ENCODE results near the gene LARGE1.
A peak's percentile ranks its signal among the peaks of the same experiment; 100 is the strongest.

LARGE1 gene

GRCh38 chr22:33402325-33402724 lies 518.0 kb downstream of the LARGE1 start:
- TF ChIP-seq CTCF (IDR thresholded peaks at IDR 0.05; ENCODE audit: unreplicated experiment in 3 of 3) = no peak
- H3K36me3 Mint-ChIP-seq (ENCODE audit: low read depth) = peaks cover 4% of the 10 kb centered on the region
- H3K4me1 Mint-ChIP-seq = peaks cover 4% of the 10 kb centered on the region
- no peaks in the 10 kb centered on the region for H3K9me3 Mint-ChIP-seq
- no peaks in the 10 kb centered on the region for H3K27me3 Mint-ChIP-seq (ENCODE audit: low read depth)
- H3K4me3 Mint-ChIP-seq = no peak overlapping the region
- no peak overlapping the region for H3K27ac Mint-ChIP-seq

GRCh38 chr22:33401291-33401690 lies 519.0 kb downstream of the LARGE1 start:
- Mint-ChIP-seq H3K4me3 (no peak overlapping the region), H3K36me3 (ENCODE audit: low read depth) (peaks cover 4% of the 10 kb centered on the region), H3K4me1 (peaks cover 4% of the 10 kb centered on the region), H3K27ac (no peak overlapping the region), H3K27me3 (ENCODE audit: low read depth) (no peaks in the 10 kb centered on the region), H3K9me3 (no peaks in the 10 kb centered on the region)
- no peak for TF ChIP-seq CTCF (IDR thresholded peaks at IDR 0.05; ENCODE audit: unreplicated experiment in 3 of 3)

DNA sequence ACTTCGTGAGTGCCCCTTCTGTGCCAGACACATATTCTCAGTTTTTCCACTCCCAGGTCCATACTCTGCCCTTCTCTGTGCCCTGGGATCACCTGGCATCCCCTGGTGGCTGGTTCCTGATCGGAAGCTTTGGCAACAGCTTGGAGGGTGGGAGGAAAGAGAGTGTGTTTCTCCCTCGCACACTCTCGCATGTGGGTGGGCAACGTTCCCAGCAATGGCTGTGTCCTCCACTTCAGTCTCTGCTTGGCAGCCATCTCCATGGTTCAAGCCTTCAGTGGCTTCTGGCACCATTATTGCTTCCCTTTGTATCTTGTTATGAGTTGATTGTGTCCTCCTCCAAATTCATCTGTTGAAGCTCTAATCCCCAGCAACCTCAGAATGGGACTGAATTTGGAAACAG lies 519.4 kb downstream of the LARGE1 start:
- Mint-ChIP-seq H3K4me1 (peaks cover 8% of the 10 kb centered on the region), H3K27me3 (ENCODE audit: low read depth) (no peaks in the 10 kb centered on the region), H3K36me3 (ENCODE audit: low read depth) (peaks cover 4% of the 10 kb centered on the region), H3K27ac (no peak overlapping the region), H3K9me3 (no peaks in the 10 kb centered on the region), H3K4me3 (no peak overlapping the region)
- no peak for TF ChIP-seq CTCF (IDR thresholded peaks at IDR 0.05; ENCODE audit: unreplicated experiment in 3 of 3)

DNA sequence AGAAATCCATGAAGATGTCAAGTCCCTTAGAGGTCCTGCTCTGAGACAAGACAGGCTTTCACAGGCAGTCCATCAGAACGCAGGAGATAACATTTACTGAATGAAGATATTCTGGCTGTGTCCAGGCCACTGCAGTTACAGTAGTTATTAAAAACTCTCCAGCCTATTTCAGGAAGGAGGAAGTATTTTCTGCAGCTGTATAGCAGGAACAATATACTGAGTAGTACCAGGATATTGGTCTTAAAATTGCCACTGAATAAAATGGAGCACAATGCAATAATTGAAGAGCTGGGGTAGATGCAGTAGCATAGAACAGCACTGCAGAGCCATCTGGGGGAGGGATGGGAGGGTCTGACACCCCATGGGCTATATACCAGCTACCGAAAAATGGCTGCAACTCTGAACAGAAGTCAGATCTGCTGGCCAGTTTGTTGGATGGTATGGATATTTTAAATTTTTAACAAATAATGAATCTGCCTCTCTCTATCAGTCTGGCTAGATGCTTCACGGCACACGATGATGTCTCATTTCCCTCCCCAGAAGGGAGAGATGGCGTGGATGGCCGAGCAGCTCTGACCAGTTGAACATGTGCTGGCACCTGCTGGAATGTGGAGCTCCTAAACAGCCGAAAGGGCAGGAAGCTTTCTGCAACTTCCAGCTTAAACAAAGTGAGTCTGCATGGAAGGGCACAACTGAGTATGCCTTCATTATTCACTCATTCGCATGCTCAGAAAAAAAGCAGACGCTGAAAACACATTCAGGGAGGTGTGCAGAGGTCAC lies 520.0 kb downstream of the LARGE1 start:
- H3K36me3 Mint-ChIP-seq (ENCODE audit: low read depth) = peaks cover 4% of the 10 kb centered on the region
- no peaks in the 10 kb centered on the region for H3K9me3 Mint-ChIP-seq
- no peak overlapping the region for H3K27ac Mint-ChIP-seq
- H3K4me3 Mint-ChIP-seq = no peak overlapping the region
- TF ChIP-seq CTCF (IDR thresholded peaks at IDR 0.05; ENCODE audit: unreplicated experiment in 3 of 3) = no peak
- H3K27me3 Mint-ChIP-seq (ENCODE audit: low read depth) = no peaks in the 10 kb centered on the region
- H3K4me1 Mint-ChIP-seq = peaks cover 12% of the 10 kb centered on the region

- no peak for TF ChIP-seq CTCF (IDR thresholded peaks at IDR 0.05; ENCODE audit: unreplicated experiment in 3 of 3)
- Mint-ChIP-seq H3K4me1 (peaks cover 13% of the 10 kb centered on the region), H3K4me3 (no peak overlapping the region), H3K27ac (no peak overlapping the region), H3K27me3 (ENCODE audit: low read depth) (no peaks in the 10 kb centered on the region), H3K36me3 (ENCODE audit: low read depth) (peaks cover 4% of the 10 kb centered on the region), H3K9me3 (no peaks in the 10 kb centered on the region)
Observed at GRCh38 chr22:33397381-33397907, 522.8 kb downstream of the LARGE1 start.

DNA sequence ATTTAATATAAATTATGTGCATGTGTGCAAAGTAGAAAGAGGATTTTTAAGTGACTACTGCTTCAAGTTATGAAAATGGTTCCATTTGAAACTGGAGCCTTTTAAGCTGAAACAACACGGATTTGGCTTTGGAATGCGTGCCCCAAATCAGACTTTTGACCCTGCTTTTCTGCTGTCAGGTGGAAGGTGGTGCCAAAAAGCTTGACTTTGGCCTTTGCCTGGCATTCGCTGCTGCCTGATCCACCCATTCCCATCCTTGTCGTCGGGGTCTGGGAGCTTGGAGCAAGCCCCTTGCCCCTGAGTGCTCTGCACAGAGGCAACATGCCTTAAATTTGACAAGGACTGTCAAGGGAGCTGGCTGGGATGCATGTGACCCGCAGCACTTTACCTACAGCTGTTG lies 526.8 kb downstream of the LARGE1 start:
- Mint-ChIP-seq H3K4me1 (peaks cover 13% of the 10 kb centered on the region), H3K36me3 (ENCODE audit: low read depth) (peaks cover under 1% of the 10 kb centered on the region), H3K27ac (peak overlapping the region in 1 of 3 experiments; percentile 30), H3K27me3 (ENCODE audit: low read depth) (no peaks in the 10 kb centered on the region), H3K4me3 (no peak overlapping the region), H3K9me3 (no peaks in the 10 kb centered on the region)
- TF ChIP-seq CTCF (IDR thresholded peaks at IDR 0.05; ENCODE audit: unreplicated experiment in 3 of 3) = no peak

Data from nephron (organoid).